LHCN-M2 (cell line): ENCODE measurements around the gene ZBTB46. TPM values are rescaled to one million over a fixed set of nuclear protein-coding genes. Genes with fewer than 3 reads are reported as not detected.
"Not testable (repeated sequence)": the region's sequence is repeated elsewhere in the genome, so short reads cannot be mapped to it uniquely, and the experiment has no call there.

Source experiments
- DNase-seq: peaks from one replicate; pipeline ENCODE4 v3.0.0-alpha.2; 2012; ENCODE audit warnings: low read depth
- total RNA-seq: library from RNA; depleted of rRNA; stranded (reverse); fragments of >200 nt; gene quantifications from 2 replicates; pipeline ENCODE4 v1.2.3, GENCODE V29; 2014

Gene ZBTB46
- total RNA-seq, 1 experiment from 2014 or later = 9.1 TPM

DNA sequence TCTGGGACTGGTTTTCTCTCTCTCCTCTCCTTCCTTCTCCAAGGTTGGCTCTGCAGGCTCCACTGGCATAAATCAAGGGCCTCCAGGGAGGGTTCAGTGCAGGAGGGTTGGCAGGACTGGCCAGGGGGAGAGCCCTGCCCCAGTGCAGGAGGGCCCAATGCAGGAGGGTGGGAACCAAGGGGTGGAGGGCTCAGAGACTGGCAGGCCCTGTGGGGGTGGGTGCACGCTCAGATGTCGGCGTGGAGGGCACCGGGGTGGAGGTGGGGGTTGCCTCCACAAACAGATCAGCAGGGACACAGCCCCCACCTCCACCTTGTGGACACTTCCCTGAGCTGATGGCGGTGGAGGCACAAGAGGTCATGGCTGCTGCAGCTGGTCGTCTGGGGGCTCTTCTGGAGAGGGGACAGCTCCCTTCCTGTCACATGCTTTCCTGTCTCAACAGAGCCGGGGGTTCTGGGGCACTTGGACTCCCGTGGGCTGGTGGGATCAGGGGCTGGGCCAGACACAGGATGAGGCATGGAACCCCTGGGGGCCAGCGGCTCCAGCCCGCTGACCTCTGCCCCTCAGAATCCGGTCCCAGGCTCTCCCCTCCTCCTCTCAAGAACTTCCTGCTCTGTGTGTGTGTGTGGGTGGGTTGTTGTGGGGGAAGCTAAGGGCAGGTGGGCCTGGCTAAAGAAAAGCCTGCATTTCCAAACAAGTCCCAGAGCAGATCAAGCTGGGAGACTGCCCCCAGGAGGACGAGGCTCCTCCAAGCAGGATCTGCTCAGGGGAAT lies 27.5 kb upstream of the ZBTB46 start:
- peak; percentile 48 for DNase-seq

DNA sequence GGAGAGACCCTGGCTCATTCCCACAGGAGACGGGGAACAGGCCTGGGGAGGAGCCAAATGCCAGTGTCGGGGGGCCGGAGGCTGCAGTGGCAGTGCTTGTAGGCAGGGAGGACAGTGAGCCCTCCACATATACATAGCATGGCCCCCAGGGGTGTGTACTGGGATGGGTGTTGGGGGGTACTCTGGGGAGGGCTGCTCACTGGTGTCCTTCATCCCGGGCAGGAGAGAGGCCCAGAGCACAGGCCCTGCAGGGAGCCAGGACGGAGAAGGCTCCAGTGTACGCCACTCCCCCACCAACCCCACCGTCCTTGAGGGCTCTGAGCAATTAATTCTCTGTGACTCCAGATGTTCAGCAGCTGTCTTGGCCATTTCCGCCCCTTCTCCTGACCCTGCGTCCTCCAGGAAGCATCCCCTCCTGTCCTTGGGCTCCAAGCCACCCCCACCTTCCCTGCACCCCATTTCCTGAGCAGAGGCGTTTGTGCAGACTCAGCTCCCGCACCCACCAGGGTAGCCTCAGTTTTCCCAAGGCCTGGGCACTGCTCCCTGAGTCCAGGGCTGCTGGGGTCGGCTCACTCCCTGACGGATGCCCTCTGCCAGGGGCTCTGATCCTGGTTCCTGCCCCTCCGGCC lies 26.8 kb upstream of the ZBTB46 start:
- no peak for DNase-seq

DNA sequence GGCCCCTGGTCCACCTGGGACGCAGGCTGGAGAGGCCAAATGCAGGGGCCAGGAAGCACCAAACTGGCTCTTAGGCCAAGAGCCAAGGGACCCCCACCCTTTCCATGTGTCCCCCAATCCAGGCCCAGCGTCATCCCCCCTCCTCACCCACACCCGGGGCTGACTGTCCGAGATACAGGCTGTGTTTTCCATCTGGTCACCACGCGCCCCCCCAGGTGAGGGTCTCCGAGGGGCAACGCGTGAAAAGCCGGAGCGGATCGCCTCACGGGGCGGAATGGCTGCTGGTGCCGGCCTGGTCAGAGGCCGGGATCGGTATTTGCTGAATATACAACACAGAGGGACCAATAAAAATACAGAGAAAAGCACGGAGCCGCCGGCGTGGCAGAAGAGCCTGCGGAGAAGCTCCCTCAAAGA lies 25.0 kb upstream of the ZBTB46 start:
- no peak for DNase-seq

DNA sequence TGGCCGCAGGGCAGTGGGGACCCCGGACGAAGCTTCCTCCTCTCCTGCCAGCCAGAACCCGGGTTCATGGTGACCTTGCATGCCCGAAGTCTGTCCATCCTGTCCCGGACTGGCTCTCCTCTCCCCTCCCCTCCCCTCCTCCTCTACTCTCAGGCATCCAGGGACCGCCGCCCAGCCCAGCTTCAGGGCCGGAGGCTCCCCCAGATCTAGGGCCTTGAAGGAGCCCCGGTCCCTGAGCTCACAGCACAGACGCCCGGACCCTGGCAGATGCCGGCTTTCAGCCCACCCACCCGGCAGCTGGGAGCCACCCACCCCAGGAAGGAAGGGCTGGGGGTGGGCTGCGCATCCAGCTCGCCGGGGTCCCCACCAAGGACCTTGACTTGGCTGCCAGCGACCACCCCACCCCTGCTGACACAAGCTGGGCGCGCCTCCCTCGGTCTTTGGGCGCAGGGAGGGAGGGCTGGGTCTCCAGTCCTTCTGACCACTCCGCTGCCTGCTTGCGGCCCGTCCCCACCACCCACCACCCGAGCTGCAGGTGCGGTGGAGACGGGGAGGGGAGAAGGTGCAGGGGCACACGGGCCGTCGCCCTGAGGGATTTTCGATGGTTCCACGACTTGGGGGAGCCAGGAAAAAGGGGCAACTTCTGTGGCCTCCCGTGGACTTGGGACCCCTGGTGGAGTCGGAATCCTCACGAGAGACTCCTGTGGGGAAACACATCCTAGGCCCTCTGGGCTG lies 24.5 kb upstream of the ZBTB46 start:
- DNase-seq = no peak

DNA sequence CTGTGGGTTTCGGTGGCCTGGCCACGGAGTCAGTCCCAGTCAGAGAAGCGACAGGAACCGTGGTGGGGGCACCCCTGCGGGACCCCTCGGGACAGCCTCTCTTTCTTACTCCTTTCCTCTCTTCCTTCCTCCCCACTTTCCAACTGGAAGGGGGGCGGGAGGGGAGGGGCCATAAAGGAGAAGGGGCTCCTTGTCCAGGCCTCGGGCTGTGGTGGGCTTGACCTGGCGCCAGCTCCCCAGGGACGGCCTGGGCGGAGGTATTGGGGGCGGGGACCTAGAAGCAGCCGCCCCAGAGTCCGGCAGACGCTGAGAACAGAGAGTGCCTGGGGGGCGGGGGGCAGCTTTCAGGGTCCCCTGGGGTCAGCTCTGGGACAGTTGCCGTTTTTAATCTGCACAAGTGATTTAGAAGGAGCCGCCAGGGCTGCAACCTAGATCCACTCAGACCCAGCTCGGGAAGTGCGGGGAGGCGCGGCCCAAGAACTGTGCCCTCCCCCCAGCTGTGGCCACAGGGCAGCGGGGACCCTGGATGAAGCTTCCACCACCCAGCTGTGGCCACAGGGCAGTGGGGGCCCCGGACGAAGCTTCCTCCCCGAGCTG lies 23.8 kb upstream of the ZBTB46 start:
- peak; percentile 16 for DNase-seq

DNA sequence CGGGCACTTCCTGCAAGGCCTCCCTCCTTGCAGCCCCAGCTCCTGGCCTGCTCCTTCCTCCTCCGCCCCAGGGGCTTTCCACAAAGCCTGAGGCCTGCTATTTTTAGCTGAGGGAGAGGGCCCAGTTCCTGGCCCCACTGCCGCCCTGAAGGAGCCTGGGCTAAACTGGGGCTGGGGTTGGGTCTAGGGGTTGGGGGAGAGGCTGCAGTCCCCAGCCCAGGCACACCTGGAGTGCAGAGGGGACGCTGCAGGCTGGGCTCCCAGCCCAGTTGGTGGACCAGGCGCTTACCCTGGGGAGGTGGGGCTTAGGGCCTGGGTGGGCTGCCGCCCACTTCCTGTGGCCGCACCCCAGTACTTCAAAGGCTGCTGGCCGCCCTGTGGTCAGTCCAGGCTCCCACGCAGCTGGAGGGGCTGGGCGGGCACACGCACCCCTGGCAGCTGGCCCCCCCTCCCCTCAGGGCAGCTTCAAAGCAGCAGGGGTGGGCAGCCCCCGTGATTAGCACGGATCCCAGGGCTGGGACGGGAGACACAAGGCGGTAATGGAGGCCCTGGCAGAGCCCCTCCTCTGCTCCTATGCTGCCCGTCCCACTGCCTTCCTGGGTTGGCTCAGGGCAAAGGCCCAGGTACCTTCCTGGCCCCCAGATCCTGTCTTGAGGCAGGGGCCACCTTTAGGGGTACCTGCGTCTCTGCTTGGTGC lies 23.2 kb upstream of the ZBTB46 start:
- DNase-seq = no peak

DNA sequence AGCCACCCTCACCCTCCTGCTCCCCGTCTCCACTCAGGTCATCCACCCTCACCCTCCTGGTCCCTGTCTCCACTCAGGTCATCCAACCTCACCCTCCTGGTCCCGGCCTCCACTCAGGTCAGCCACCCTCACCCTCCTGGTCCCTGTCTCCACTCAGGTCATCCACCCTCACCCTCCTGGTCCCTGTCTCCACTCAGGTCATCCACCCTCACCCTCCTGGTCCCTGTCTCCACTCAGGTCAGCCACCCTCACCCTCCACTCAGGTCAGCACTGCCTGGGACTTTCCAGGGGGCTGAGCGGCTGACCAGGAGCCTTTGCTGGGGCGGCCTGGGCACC lies 22.6 kb upstream of the ZBTB46 start:
- not testable (repeated sequence) for DNase-seq

DNA sequence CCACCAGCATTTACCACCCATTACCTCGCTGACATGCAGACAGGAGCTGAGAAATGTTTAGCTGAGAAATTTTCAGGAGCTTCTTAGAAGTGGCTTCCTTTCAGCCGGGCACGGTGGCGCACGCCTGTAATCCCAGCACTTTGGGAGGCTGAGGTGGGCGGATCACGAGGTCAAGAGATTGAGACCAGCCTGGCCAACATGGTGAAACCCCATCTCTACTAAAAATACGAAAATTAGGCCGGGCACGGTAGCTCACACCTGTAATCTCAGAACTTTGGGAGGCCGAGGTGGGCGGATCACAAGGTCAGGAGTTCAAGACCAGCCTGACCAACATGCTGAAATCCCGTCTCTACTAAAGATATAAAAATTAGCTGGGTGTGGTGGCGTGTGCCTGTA lies 20.5 kb upstream of the ZBTB46 start:
- DNase-seq = not testable (repeated sequence)

DNA sequence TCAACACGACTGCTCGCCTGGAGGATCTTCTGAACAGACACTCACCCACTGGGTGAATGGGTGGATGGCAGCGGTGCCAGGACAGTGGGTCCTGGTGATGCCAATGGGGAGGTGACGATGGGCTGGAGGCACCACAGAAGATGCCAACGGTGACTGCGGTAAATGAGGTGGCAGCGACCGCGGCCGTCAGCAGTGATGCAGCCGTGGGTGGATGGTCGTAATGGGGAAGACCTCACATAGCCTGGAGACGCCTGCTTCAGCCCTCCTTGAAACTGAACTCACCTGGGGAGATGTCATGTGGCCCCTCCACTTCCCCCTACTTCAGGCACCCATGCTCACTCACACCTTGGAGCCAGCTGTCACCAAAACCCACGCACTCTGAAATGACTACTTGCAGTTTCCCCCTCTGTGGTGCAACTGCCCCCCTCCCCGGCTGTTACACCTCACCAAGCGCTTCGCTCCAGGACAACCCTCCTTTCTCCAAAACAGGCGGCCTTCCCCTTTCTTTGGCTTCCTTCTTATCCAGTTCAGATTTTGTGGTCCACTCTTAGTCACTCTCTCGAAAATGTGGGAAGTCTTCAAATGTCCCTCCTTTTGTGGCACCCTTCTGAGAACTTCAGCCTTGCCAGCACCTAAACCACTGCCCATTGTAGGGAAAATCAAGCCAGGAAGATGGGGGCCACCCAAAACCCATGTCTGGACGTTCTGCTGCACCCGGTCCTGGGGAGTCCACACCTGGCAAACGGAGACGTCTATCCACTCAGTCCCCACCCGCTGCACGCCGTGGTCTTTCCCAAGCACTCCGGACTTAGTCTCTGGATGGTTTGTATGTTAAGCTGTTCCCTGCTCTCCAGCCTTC lies 19.9 kb upstream of the ZBTB46 start:
- no peak for DNase-seq

DNA sequence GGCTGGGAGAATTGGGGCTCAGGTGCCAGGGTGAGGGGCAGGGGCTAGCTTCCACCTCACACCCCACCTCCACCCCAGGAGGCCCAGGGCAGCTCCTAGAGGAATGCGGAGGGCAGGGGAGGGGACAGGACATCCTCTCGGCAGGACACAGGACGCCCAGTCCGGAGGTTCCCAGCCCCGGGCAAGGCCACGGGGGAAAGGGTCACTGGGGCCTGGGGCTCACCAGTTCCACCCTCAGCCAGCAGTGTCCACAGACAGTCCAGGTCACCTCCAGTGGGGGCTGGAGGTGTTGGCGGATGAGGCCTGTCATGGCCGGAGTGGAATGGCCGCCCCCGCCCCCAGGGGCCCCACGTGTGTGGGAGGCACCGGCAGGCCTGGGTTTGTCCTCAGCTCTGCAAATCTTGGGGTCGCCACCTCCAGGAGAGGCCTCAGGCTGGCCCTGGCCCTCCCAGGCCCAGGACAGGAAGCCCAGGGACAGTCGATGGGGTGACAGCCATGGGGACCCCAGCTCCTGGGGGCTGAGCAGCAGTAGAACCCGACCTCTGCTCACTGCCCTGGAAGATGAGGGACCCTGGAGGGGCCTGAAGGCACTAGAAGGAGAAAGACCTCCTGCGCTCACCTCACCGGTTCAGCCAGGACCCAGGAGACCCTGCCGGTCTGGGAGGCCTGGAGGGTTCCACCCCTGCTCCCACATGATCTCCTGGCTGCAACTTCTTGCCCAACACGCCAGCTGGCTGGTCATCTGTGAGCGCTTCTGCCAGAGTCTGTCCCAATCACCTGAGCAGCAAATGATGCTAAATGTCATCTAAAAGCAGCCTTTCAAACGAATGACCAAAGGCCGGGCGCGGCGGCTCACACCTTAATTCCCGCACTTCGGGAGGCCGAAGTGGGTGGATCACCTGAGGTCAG lies 17.2 kb upstream of the ZBTB46 start:
- DNase-seq = no peak

DNA sequence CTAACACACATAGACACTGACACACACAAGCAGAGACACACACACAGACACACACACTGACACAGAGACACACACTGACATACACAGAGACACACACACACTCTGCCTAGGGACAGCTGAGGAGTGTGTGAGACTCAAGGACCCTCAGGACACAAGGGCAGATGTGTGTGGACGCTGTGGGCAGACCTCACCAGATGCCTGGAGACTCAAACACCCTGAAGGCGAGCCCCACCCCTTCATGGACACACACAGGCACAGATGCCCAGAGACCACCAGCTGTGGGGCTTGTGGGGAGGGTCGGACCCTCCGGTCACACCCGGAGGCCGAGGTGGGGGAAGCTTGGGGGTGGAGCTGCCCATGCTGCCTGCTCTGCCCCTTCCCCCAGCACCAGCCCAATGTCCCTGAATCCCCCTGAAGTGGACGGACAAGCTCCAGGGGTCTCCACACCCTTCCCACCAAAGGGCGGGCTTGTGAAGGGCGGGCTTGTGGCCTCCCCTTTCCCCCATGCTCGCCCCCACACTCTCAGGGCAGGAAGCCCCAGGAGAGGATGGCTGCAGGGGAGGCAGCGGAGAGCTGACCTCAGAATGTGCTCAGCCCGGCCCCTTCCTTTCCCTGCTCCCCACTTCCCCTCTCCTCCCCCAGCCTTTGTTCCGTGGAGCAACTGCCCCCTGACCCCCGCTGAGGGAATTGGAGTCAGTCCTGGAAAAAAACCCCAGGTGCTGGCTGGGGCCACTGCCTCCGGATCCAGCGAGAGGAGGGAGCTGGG lies 16.4 kb upstream of the ZBTB46 start:
- DNase-seq = no peak

DNA sequence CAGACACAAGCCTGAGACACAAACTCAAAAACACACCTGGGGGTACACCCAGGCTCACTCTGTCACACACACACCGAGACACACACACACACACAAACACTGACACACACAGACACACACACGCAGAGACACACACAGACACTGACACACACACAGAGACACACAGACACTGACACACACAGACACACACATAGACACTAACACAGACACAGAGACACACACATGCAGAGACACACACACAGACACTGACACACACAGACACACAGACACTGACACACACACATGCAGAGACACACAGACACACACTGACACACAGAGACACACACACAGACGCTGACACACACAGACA lies 15.8 kb upstream of the ZBTB46 start:
- no peak for DNase-seq

DNA sequence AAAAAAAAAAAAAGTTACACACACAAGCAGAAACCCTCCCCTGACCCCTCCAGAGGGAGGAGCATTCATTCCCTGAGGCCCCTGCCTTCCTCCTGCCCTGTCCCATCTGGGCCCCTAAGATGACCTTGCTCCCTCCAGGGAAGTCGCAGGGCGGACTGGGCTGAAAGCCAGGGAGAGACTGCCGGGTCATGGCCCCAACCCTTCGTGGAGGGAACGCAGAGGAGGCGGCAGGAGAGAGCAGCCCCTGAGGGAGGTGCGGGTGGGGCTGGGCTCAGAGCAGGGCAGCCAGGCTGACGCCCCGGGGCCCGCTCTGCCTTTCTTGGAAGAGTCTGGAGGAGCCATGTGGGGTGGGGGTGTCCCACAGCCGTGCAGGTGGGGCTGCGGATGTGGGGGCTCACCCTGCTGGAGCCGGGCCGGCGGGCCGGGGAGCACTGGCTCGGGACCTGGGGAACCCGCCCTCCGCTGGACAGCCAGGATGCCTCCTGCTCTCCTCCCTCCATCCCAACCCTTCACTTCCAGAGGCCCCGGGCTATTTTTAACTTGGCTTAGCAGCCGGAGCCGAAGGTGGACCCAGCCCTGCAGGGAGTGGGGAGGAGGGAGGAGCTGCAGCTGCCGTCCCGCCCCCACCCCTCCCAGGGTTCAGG lies 15.2 kb upstream of the ZBTB46 start:
- DNase-seq = peak; percentile 36

DNA sequence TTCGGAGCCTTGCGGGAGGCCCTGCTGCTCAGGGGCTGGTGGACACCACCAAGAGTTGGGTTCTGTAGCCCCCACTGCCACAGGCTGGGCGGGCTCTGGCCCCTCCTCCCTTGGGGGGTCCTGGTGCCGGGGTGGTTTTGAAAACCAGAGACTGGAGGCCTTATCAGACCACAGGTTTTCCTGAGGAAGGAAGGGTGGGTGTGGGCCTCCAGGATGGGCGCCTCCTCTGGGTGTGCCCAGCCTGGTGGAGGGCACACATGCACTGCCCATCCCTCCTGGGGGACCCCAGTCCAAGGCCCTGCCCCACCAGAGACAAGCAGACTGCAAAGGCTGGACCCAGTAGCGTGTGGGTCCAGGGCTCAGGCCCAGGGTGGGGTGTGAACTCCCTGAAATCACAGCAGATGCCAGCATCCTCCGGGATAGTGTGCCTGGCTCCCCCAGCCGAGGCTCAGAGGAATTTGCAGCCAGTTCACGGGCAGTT lies 13.5 kb upstream of the ZBTB46 start:
- no peak for DNase-seq

DNA sequence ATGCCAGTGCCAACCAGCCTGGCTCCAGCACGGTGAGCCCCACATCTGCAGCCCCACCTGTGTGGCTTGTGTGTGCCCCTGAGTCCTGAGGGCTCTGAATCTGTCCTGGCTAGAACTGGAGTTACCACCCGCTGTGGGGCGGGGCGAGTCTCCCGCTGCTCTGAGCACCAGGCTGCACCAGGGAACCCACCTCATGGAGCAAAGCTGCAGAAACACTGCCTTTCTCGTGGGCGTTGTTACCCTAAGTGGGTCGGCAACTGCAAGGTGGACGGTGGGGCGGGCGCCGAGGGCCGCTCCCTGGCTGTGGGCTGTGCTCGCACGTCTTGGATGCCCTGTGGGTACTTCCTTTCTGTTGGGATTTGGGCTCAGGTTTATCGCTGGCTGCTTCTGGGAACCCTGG lies 12.7 kb upstream of the ZBTB46 start:
- DNase-seq = no peak

DNA sequence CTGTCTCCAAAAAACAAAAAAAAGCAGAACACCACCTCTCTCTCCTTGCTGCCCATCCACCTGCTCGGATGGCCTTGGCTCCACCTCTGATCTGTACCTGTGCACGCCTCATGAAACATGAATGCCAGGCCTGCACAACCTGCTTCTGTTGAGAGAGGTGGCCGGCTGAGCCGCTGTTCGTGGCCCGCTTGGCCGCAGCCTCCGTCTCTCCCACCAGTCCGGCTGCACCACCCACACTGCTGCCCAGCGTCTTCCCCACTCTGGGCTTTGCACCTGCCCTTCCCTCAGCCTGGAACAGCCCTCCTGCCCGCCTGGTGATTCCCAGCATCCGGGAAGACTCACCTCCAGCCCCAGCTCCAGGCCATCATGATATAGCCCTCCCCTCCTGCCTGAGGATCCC lies 12.2 kb upstream of the ZBTB46 start:
- DNase-seq = no peak

DNA sequence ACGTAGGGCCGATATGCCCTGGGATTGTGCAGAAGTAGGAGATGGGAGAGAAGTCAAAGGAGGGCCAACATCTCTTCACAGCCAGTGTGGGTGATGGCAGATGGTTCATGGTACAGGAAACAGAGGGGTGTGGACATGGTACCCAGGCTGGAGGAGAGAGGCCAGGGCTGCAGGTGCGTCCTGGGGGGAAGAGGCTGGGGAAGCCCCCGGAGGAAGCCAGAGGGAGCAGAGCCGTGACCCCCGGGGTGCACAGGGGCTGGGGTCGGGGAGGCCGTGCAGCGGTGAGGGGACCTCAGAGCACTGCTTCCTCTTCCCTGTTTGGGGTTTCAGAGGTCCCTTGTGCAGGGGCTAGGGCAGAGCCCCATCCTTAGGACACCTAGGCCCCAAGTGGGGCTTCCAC lies 11.2 kb upstream of the ZBTB46 start:
- DNase-seq = no peak

DNA sequence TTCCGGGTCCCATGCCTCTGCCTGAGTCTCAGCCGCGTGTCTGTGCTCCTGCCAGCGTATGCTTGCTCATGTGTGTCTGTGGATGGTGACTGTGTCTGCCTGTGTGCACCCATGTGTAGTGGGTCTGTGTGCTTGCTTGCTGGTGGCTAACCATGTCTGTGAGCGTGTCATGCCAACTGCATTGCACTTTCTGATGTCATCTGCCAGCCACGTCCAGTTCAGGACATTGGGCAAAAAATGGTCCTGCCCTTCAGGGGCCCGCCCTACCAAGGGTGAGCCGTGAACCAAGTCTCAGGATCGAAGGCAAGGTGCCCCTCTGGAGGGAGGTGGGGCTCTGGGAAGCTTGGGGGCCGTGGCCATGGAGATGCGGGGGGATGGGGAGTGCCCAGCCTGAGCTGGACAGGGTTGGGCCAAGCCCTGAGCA lies 9.4 kb upstream of the ZBTB46 start:
- no peak for DNase-seq
